A673 (cell line): ENCODE measurements around the gene CAGE1. TPM values are rescaled to one million over a fixed set of nuclear protein-coding genes. Genes with fewer than 3 reads are reported as not detected.
A peak's percentile ranks its signal among the peaks of the same experiment; 100 is the strongest.

Source experiments
- BruUV-seq: library from RNA; stranded (reverse); fragments of 400-500 nt; replicated peaks from 2 replicates; lab custom pipeline; 2021; lab: Mats Ljungman, UMichigan
- CTCF ChIA-PET: fragments of 300-600 bp; sonication (Branson Sonifier 250); formaldehyde crosslinking; loops from one replicate; lab custom pipeline; 2022; ENCODE audit warnings: antibody characterized with exemption; lab: Charles Lee
- POLR2A ChIA-PET: fragments of 300-600 bp; sonication (Branson Sonifier 250); formaldehyde crosslinking; loops from one replicate; lab custom pipeline; 2022; ENCODE audit warnings: antibody characterized with exemption; ENCODE audit not compliant: low non-redundant PET; lab: Charles Lee
- DNase-seq: peaks from one replicate; pipeline ENCODE4 v3.0.0-alpha.2; 2015; ENCODE audit warnings: low spot score
- H3K27ac ChIP-seq: fragments of 200-600 bp; sonication (generic); 2 replicates; pipeline ENCODE4 v1.5.1; 2016; ENCODE audit warnings: mixed run types, low read depth, mild to moderate bottlenecking, mixed read lengths, antibody characterized with exemption, low read length; ENCODE audit not compliant: poor library complexity, severe bottlenecking
- H3K27me3 ChIP-seq: fragments of 200-600 bp; sonication (generic); replicated peaks from 2 replicates; pipeline ENCODE4 v1.6.1; 2017; ENCODE audit warnings: mixed run types, low read depth, mild to moderate bottlenecking, mixed read lengths, antibody characterized with exemption, low read length; ENCODE audit not compliant: insufficient read depth, poor library complexity
- H3K36me3 ChIP-seq: fragments of 200-600 bp; sonication (generic); 2 replicates; pipeline ENCODE4 v1.6.1; 2016; ENCODE audit warnings: mixed run types, mild to moderate bottlenecking, mixed read lengths, antibody characterized with exemption, low read length; ENCODE audit not compliant: insufficient read depth, poor library complexity, severe bottlenecking
- H3K4me1 ChIP-seq: fragments of 200-600 bp; sonication (generic); 2 replicates; pipeline ENCODE4 v1.6.1; 2017; ENCODE audit warnings: mixed run types, mild to moderate bottlenecking, mixed read lengths, antibody characterized with exemption, low read length; ENCODE audit not compliant: insufficient read depth, poor library complexity, severe bottlenecking
- H3K4me3 ChIP-seq: fragments of 200-600 bp; sonication (generic); 2 replicates; pipeline ENCODE4 v1.5.1; 2016; ENCODE audit warnings: low read depth, mixed run types, mild to moderate bottlenecking, mixed read lengths, low read length; ENCODE audit not compliant: poor library complexity, severe bottlenecking
- H3K9me3 ChIP-seq: fragments of 200-600 bp; sonication (generic); 2 replicates; pipeline ENCODE4 v1.6.1; 2016; ENCODE audit warnings: mixed run types, low read depth, mild to moderate bottlenecking, mixed read lengths, antibody characterized with exemption, low read length; ENCODE audit not compliant: poor library complexity, severe bottlenecking
- EZH2 ChIP-seq: fragments of 200-600 bp; sonication (generic); IDR thresholded peaks from 2 replicates; pipeline ENCODE4 v1.6.1; 2017; ENCODE audit warnings: borderline replicate concordance, low read depth, mild to moderate bottlenecking, mixed read lengths, antibody characterized with exemption, low read length; ENCODE audit not compliant: poor library complexity, severe bottlenecking
- intact Hi-C: fragments of 100-400 bp; cut with micrococcal nuclease; formaldehyde crosslinking; loops from one replicate; pipeline ENCODE4 v1.10.0; 2022; ENCODE audit not compliant: unreplicated experiment
- total RNA-seq: library from RNA; stranded (reverse); gene quantifications from 2 replicates; pipeline ENCODE4 v1.2.3, GENCODE V29; 2021
- TF ChIP-seq, protein P1 (sequence below): fragments of 300-800, 200-600 bp; sonication (generic); conservative IDR thresholded peaks from 2 replicates; pipeline ENCODE4 v1.5.1; 2017; ENCODE audit warnings: low read depth, mild to moderate bottlenecking, antibody characterized with exemption, low read length, moderate library complexity, mixed read lengths

Gene CAGE1
- total RNA-seq, 1 experiment from 2014 or later, result 0.19 TPM

DNA sequence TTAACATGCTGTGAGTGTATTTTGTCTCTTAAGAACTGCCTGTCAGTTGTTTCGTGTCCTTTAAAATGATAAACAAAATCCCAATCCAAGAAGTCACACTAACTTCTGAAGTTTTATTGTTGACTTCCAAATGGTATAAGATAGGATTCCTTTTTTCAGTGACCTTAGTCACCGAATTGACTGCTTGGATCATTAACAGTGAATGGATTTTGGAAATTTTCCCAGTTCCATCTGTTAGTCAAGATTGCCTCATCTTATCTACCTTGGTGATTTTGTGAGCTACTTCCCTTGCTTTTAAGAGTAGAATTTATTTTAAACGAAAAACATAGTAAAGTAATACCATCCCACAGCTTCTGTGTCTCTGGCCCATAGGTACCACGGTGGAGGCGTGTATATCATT, 15.0 kb upstream of the CAGE1 start:
- POLR2A ChIA-PET, result no interaction called here
- TF ChIP-seq EZH2, result no peak
- TF ChIP-seq, protein P1, sequence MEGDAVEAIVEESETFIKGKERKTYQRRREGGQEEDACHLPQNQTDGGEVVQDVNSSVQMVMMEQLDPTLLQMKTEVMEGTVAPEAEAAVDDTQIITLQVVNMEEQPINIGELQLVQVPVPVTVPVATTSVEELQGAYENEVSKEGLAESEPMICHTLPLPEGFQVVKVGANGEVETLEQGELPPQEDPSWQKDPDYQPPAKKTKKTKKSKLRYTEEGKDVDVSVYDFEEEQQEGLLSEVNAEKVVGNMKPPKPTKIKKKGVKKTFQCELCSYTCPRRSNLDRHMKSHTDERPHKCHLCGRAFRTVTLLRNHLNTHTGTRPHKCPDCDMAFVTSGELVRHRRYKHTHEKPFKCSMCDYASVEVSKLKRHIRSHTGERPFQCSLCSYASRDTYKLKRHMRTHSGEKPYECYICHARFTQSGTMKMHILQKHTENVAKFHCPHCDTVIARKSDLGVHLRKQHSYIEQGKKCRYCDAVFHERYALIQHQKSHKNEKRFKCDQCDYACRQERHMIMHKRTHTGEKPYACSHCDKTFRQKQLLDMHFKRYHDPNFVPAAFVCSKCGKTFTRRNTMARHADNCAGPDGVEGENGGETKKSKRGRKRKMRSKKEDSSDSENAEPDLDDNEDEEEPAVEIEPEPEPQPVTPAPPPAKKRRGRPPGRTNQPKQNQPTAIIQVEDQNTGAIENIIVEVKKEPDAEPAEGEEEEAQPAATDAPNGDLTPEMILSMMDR, result no peak
- peaks cover 92% of the 10 kb centered on the region for H3K36me3 ChIP-seq
- no peak overlapping the region for H3K27ac ChIP-seq
- no peak overlapping the region for H3K4me3 ChIP-seq
- DNase-seq, result no peak
- peaks cover 8% of the 10 kb centered on the region for H3K4me1 ChIP-seq
- H3K27me3 ChIP-seq, result no peaks in the 10 kb centered on the region
- H3K9me3 ChIP-seq, result no peaks in the 10 kb centered on the region
- CTCF ChIA-PET, result no interaction called here
- intact Hi-C loops, result no loop called here
- BruUV-seq, result no TSS peak

- Histone ChIP-seq H3K36me3 (peaks cover 88% of the 10 kb centered on the region), H3K4me1 (peaks cover 8% of the 10 kb centered on the region), H3K4me3 (no peak overlapping the region), H3K9me3 (no peaks in the 10 kb centered on the region), H3K27ac (no peak overlapping the region), H3K27me3 (no peaks in the 10 kb centered on the region)
- ChIA-PET CTCF (no interaction called here), POLR2A (no interaction called here)
- no peak for DNase-seq
- BruUV-seq, result no TSS peak
- TF ChIP-seq EZH2, result no peak
- TF ChIP-seq, protein P1, result no peak
- intact Hi-C loops, result no loop called here
Observed at GRCh38 chr6:7402716-7403115, 13.2 kb upstream of the CAGE1 start.

DNA sequence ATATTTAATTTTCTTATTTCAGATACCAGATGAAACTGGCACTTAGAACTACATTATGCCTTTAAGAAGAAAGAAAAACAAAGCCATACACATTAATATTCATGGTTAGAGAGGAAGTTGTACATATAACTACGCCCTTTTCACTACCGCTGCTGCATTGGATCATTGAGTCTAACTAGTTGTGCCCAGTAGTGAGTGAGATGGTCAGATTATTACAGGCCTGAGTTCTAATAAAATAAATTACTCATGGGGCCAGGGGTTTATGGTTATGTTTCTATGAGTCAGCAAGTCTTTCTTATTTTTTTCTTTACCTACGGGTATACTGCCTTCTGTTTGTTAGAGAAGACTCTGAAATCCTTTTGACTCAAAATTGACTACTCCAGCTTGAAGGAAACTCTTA, 11.5 kb upstream of the CAGE1 start:
- Histone ChIP-seq H3K27ac (no peak overlapping the region), H3K27me3 (no peaks in the 10 kb centered on the region), H3K36me3 (peaks cover 88% of the 10 kb centered on the region), H3K4me3 (no peak overlapping the region), H3K4me1 (peaks cover 8% of the 10 kb centered on the region), H3K9me3 (no peaks in the 10 kb centered on the region)
- no TSS peak for BruUV-seq
- intact Hi-C loops, result no loop called here
- CTCF ChIA-PET, result no interaction called here
- TF ChIP-seq EZH2, result no peak
- TF ChIP-seq, protein P1, result no peak
- POLR2A ChIA-PET, result no interaction called here
- peak; percentile 10 for DNase-seq
